Astrocyte of the spinal cord (primary cell): ENCODE data around the gene OR4D6.

Experiments
- DNase-seq: peaks from one replicate; pipeline ENCODE4 v3.0.0; 2011; ENCODE audit warnings: low read depth, low spot score
- H3K4me3 ChIP-seq: 2 replicates; pipeline ENCODE4 v1.5.1; 2011; ENCODE audit warnings: low read depth, mild to moderate bottlenecking, low read length, moderate library complexity
- CTCF ChIP-seq: IDR thresholded peaks from 2 replicates; pipeline ENCODE4 v1.5.1; 2012; ENCODE audit warnings: low read depth, mild to moderate bottlenecking, low read length, inconsistent platforms
- in situ Hi-C: cut with HindIII; loops from 2 replicates; pipeline ENCODE4 v1.10.0; 2017; ENCODE audit warnings: low sequenced_read_pairs

The OR4D6 gene

GRCh38 chr11:59456661-59457060 lies at the start of gene OR4D6:
OR4D6 (plus strand) TSS chr11:59456961; CDS start chr11:59456961, 0 bp downstream.
- no peak within 1 kb of the TSS for H3K4me3 ChIP-seq
- in situ Hi-C loops: no loop called here
- no peak for TF ChIP-seq CTCF
- DNase-seq: no peak

GRCh38 chr11:59413646-59414045 lies 43.1 kb upstream of the OR4D6 start:
- no peak for TF ChIP-seq CTCF
- DNase-seq: no peak
- H3K4me3 ChIP-seq: no peak overlapping the region
- in situ Hi-C loops: no loop called here

GRCh38 chr11:59415111-59415510 lies 41.6 kb upstream of the OR4D6 start:
- TF ChIP-seq CTCF: no peak
- no peak for DNase-seq

GRCh38 chr11:59416613-59417012 lies 40.1 kb upstream of the OR4D6 start:
- H3K4me3 ChIP-seq: no peak overlapping the region
- DNase-seq: no peak
- in situ Hi-C loops: no loop called here
- no peak for TF ChIP-seq CTCF

More at GRCh38 chr11:59415111-59415510, 41.6 kb upstream of the OR4D6 start:
- in situ Hi-C loops: no loop called here
- H3K4me3 ChIP-seq: no peak overlapping the region

- no peak overlapping the region for H3K4me3 ChIP-seq
- no peak for DNase-seq
- TF ChIP-seq CTCF: no peak
- in situ Hi-C loops: no loop called here
Measured at GRCh38 chr11:59417023-59417422, 39.7 kb upstream of the OR4D6 start.

GRCh38 chr11:59418156-59418555 lies 38.6 kb upstream of the OR4D6 start:
- DNase-seq: no peak
- no peak overlapping the region for H3K4me3 ChIP-seq
- in situ Hi-C loops: no loop called here
- no peak for TF ChIP-seq CTCF

GRCh38 chr11:59423835-59424234 lies 32.9 kb upstream of the OR4D6 start:
- no peak for DNase-seq
- TF ChIP-seq CTCF: no peak
- H3K4me3 ChIP-seq: no peak overlapping the region
- in situ Hi-C loops: no loop called here
